Testis (tissue), 3 donors: ENCODE results near the gene TF. TPM values are rescaled to one million over a fixed set of nuclear protein-coding genes. Genes with fewer than 3 reads are reported as not detected.

Source experiments
- DNase-seq: peaks from one replicate; pipeline ENCODE4 v3.0.0-alpha.2; 2019
- H3K27ac ChIP-seq, 2 donors: fragments of 200-600 bp; sonication (generic); one replicate each; pipeline ENCODE4 v1.5.1; 2019
- H3K27me3 ChIP-seq: fragments of 200-600 bp; sonication (generic); one replicate; pipeline ENCODE4 v1.5.1; 2019
- H3K36me3 ChIP-seq: fragments of 200-600 bp; sonication (generic); one replicate; pipeline ENCODE4 v1.5.1; 2017; ENCODE audit warnings: low read depth; ENCODE audit errors: missing control alignments
- H3K4me1 ChIP-seq: fragments of 200-600 bp; sonication (generic); one replicate; pipeline ENCODE4 v1.5.1; 2019
- H3K4me3 ChIP-seq, 2 donors: fragments of 200-600 bp; sonication (generic); one replicate each; pipeline ENCODE4 v1.5.1; 2017 to 2019
- H3K9me3 ChIP-seq: fragments of 200-600 bp; sonication (generic); one replicate; pipeline ENCODE4 v1.5.1; 2017
- CTCF ChIP-seq, 3 experiments: fragments of 450-650 bp in 2 of 3; fragments of 200-600 bp in 1 of 3; sonication (generic) in 1 of 3; IDR thresholded peaks; one replicate each; pipeline ENCODE4 v1.5.1; 2016 to 2019; ENCODE audit warnings: antibody characterized with exemption in 3 of 3, mild to moderate bottlenecking in 2 of 3, moderate library complexity in 1 of 3
- POLR2A ChIP-seq: fragments of 450-650 bp; IDR thresholded peaks from one replicate; pipeline ENCODE4 v1.6.1; 2017; ENCODE audit warnings: antibody characterized with exemption, mild to moderate bottlenecking, moderate library complexity
- WGBS, 2 donors: methylation state at CpG; one replicate each; pipeline ENCODE4 v1.1.5; 2018; 5-methylcytosine and 5-hydroxymethylcytosine counted together
- intact Hi-C: fragments of 100-400 bp; cut with DNase I; formaldehyde crosslinking; loops from one replicate; pipeline ENCODE4 v1.15.1; 2023; ENCODE audit warnings: low total_unique reads
- polyA plus RNA-seq: library from polyadenylated mRNA; stranded (reverse); fragments of 350-450 nt; fragmentation: Illumina TruSeq; extraction: RNeasy Lipid Tissue Mini Kit (QIAGEN cat#74804); gene quantifications from one replicate; pipeline ENCODE4 v1.2.3, GENCODE V29; 2014; ENCODE audit warnings: low read depth, low replicate concordance; ENCODE audit not compliant: insufficient read depth
- total RNA-seq, 2 donors: library from RNA; depleted of rRNA; stranded (reverse); fragments of >200 nt; gene quantifications; one replicate each; pipeline ENCODE4 v1.2.3, GENCODE V29; 2016

The TF gene
- total and polyA plus RNA-seq, 3 donors from 2014 or later: 53.1 to 165 (median 60.2) TPM

DNA sequence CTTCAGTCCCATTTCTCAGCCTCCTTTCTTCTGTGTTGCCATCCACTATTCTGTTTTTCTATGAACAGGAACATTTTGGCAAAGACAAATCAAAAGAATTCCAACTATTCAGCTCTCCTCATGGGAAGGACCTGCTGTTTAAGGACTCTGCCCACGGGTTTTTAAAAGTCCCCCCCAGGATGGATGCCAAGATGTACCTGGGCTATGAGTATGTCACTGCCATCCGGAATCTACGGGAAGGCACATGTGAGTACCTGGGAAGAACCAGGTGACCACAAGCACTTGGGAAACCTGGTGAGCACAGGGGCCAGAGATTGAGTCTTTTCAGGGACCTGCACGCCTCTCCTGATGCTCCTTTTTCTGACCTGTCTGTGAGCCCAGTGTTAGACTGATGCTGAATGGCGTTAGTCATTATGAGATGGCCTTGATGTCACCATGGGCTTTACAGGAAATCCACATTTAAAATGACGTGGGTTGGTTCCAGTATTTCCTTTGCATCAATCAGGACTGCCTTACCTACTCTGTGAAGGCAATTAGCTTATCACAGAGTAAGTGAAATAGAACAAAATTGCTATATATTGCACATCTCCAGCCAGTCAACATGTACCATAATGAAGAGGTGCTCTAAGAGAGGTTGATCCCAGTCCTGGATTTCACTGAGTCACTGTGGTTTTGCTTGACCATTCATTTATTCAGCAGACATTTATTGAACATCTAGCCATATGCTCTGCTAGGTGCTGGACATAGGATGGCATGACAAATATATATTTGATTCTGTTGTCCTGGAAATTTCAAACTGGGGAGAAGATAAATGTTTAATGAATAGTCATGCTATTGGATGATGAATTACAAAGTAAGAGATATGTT is 11.7 kb downstream of the TF start:
- Histone ChIP-seq H3K27me3 (no peaks in the 10 kb centered on the region), H3K27ac (no peak overlapping the region), H3K4me3 (no peak overlapping the region), H3K36me3 (no peaks in the 10 kb centered on the region), H3K4me1 (no peaks in the 10 kb centered on the region), H3K9me3 (no peaks in the 10 kb centered on the region)
- DNase-seq: no peak
- 76 to 80% methylated on average over 6 of the region's 6 CpGs for WGBS, 2 donors
- intact Hi-C loops: no loop called here
- no peak for TF ChIP-seq CTCF (IDR thresholded peaks at IDR 0.05)
- no peak for TF ChIP-seq POLR2A

GRCh38 chr3:133758568-133758928 is 12.4 kb downstream of the TF start:
- Histone ChIP-seq H3K36me3 (no peaks in the 10 kb centered on the region), H3K27ac (no peak overlapping the region)
- 76 to 87% methylated on average over 1 of the region's 1 CpG for WGBS, 2 donors

DNA sequence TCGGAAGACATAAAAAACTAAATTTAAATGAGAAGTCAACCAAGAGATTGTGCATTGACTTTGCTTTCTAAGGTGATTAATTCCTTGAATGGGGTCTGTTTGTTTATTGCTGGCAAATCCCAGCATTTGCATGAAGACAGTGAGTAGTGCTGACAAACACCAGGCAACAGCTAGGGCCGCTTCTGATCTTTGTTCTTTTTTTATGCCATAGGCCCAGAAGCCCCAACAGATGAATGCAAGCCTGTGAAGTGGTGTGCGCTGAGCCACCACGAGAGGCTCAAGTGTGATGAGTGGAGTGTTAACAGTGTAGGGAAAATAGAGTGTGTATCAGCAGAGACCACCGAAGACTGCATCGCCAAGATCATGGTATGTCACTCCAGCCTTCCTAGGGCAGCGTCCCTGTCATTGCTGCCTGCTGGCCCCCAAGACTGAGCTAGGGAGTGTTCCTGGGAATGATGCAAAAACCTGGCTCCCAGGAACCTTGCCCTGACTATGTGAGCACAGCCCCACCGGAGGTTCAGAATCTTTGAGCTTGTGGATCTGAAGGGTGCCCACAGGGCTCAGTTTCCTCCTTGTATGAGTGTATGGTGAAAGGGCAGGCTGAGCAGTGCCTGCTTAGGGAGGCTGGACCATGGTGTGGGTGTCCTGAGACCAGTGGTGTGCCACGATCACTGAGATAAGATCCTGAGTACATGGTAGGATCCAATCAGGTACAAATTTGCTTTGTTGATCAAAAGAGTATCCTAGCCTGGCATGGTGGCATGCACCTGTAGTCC is 13.0 kb downstream of the TF start:
- H3K27ac ChIP-seq: no peak overlapping the region
- intact Hi-C loops: no loop called here
- no peaks in the 10 kb centered on the region for H3K4me1 ChIP-seq
- WGBS, 2 donors: 90 to 91% methylated on average over 7 to 9 of the region's 9 CpGs
- no peaks in the 10 kb centered on the region for H3K27me3 ChIP-seq
- H3K4me3 ChIP-seq: no peak overlapping the region
- no peak for DNase-seq
- no peaks in the 10 kb centered on the region for H3K36me3 ChIP-seq
- TF ChIP-seq POLR2A: no peak
- no peak for TF ChIP-seq CTCF (IDR thresholded peaks at IDR 0.05)
- H3K9me3 ChIP-seq: no peaks in the 10 kb centered on the region

More at GRCh38 chr3:133758568-133758928, 12.4 kb downstream of the TF start:
- no peak for DNase-seq
- intact Hi-C loops: no loop called here
- Histone ChIP-seq H3K4me1 (no peaks in the 10 kb centered on the region), H3K4me3 (no peak overlapping the region), H3K9me3 (no peaks in the 10 kb centered on the region), H3K27me3 (no peaks in the 10 kb centered on the region)
- TF ChIP-seq POLR2A: no peak
- no peak for TF ChIP-seq CTCF (IDR thresholded peaks at IDR 0.05)

GRCh38 chr3:133759740-133760305 is 13.6 kb downstream of the TF start:
- 48 to 62% methylated on average over 2 of the region's 2 CpGs for WGBS, 2 donors
- intact Hi-C loops: no loop called here
- H3K36me3 ChIP-seq: no peaks in the 10 kb centered on the region
- no peaks in the 10 kb centered on the region for H3K9me3 ChIP-seq
- TF ChIP-seq POLR2A: no peak
- TF ChIP-seq CTCF (IDR thresholded peaks at IDR 0.05): no peak
- no peaks in the 10 kb centered on the region for H3K27me3 ChIP-seq
- DNase-seq: peak; percentile 47
- no peak overlapping the region for H3K27ac ChIP-seq
- no peak overlapping the region for H3K4me3 ChIP-seq
- no peaks in the 10 kb centered on the region for H3K4me1 ChIP-seq
